Measurements from ENCODE around the gene HIBADH. TPM values are rescaled to one million over a fixed set of nuclear protein-coding genes. Genes with fewer than 3 reads are reported as not detected.

The HIBADH gene
- total and polyA plus RNA-seq, 10 donors, result 12.4 to 38.6 (median 22.6) TPM

DNA sequence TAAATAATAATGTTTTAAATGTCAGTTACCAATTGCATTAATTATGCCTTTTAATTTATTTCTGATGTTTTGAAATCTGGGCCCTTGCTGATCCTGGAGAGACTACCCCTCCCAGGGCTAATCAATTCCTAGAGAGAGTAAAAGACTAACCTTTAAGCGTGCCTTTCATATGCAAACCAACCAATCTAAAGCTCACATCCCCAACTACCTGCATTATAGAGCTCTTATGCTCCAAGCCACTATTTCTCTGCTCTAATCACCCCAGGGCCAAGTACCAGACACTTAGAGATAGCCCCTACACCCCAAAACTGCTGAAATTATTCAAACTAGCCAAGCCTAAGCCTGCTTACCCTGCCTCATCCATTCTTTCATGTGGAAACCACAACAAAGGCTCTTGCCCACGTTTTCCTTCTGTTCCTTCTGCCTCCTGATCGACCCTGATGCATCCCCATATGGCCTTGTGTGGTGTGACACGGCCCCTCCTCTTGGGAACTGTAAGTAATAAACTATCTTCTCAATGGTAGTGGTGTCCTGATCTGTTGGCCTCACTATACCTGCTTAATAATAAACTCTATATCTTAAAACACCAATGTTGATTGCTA is 97.7 kb downstream of the HIBADH start:
- WGBS, 5 donors, result 76 to 80% (median 78%) methylated on average over 4 of the region's 4 CpGs
- Histone ChIP-seq H3K36me3 (peaks cover 0 to 2% (median 0%) of the 10 kb centered on the region in 6 donors), H3K4me1 (no peaks in the 10 kb centered on the region), H3K9me3 (peaks cover 0 to 24% (median 12%) of the 10 kb centered on the region in 8 donors), H3K27ac (no peak overlapping the region), H3K4me3 (no peak overlapping the region), H3K27me3 (replicated peaks in 1 of 7) (no peaks in the 10 kb centered on the region)
- intact Hi-C loops (cut with DNase I; ENCODE audit: low total_unique reads), result no loop called here
- TF ChIP-seq POLR2AphosphoS5 (IDR thresholded peaks at IDR 0.05) (no peak), POLR2A (IDR thresholded peaks at IDR 0.05) (no peak)
- TF ChIP-seq, protein P1, sequence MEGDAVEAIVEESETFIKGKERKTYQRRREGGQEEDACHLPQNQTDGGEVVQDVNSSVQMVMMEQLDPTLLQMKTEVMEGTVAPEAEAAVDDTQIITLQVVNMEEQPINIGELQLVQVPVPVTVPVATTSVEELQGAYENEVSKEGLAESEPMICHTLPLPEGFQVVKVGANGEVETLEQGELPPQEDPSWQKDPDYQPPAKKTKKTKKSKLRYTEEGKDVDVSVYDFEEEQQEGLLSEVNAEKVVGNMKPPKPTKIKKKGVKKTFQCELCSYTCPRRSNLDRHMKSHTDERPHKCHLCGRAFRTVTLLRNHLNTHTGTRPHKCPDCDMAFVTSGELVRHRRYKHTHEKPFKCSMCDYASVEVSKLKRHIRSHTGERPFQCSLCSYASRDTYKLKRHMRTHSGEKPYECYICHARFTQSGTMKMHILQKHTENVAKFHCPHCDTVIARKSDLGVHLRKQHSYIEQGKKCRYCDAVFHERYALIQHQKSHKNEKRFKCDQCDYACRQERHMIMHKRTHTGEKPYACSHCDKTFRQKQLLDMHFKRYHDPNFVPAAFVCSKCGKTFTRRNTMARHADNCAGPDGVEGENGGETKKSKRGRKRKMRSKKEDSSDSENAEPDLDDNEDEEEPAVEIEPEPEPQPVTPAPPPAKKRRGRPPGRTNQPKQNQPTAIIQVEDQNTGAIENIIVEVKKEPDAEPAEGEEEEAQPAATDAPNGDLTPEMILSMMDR (IDR thresholded peaks at IDR 0.05 in 8 of 11, conservative IDR thresholded peaks at IDR 0.05 in 3 of 11), result no peak
- DNase-seq, result no peak

DNA sequence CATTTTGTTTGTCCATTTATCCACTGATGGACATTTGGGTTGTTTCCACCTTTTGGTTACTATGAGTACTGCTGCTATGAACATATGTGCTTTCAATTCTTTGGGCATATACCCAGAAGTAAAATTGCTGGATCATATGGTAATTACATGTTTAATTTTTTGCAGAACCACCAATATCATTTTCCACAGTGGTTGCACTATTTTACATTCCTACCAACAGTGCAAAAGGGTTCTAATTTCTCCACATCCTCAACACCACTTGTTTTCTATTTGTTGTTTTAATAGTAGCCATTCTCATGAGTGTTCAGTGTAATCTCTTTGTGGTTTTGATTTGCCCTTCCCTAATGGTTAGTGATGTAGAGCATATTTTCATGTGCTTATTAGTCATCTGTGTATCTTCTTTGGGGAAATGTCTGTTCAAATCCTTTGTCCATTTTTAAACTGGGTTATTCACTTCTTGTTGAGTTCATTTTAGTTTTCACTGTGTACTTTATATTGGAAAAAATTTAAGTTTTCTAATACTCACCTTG is 101.9 kb downstream of the HIBADH start:
- no peaks in the 10 kb centered on the region for H3K27me3 ChIP-seq (replicated peaks in 1 of 7)
- intact Hi-C loops (cut with DNase I; ENCODE audit: low total_unique reads), result no loop called here
- TF ChIP-seq, protein P1 (IDR thresholded peaks at IDR 0.05 in 8 of 11, conservative IDR thresholded peaks at IDR 0.05 in 3 of 11), result no peak
- TF ChIP-seq POLR2A (IDR thresholded peaks at IDR 0.05), result no peak

DNA sequence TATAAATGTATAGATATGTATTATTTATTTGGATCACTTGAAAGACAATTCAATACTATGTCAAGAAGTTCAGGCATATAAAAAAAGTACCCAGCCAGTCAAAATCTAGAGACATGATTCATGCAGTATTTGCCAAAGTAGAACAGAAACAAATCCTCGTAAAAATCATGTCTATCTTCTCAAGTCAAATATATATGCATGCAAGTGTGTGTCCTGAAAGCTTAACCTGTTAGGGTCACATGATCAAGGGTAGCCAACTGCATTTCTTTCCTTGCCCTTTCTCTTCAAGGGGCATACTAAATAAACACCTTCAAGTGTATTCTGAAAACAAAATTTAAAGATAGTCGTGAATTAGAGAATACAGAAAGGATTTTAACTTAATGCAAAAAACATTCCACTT is 107.0 kb downstream of the HIBADH start:
- DNase-seq, result no peak
- no peak overlapping the region for H3K27ac ChIP-seq
- no peaks in the 10 kb centered on the region for H3K4me1 ChIP-seq
- no peaks in the 10 kb centered on the region for H3K27me3 ChIP-seq (replicated peaks in 1 of 7)
- TF ChIP-seq, protein P1 (IDR thresholded peaks at IDR 0.05 in 8 of 11, conservative IDR thresholded peaks at IDR 0.05 in 3 of 11), result no peak
- TF ChIP-seq POLR2AphosphoS5 (IDR thresholded peaks at IDR 0.05) (no peak), POLR2A (IDR thresholded peaks at IDR 0.05) (no peak)
- H3K4me3 ChIP-seq, result no peak overlapping the region
- no peaks in the 10 kb centered on the region for H3K36me3 ChIP-seq
- intact Hi-C loops (cut with DNase I; ENCODE audit: low total_unique reads), result no loop called here
- WGBS, 5 donors, result 90 to 98% (median 95%) methylated on average over 2 of the region's 2 CpGs
- H3K9me3 ChIP-seq, result no peaks in the 10 kb centered on the region

More for the DNA sequence above, 101.9 kb downstream of the HIBADH start:
- no peak overlapping the region for H3K4me3 ChIP-seq
- DNase-seq, result no peak
- no peaks in the 10 kb centered on the region for H3K4me1 ChIP-seq
- peaks cover 0 to 21% (median 9%) of the 10 kb centered on the region in 8 donors for H3K9me3 ChIP-seq
- no peak overlapping the region for H3K27ac ChIP-seq
- no peaks in the 10 kb centered on the region for H3K36me3 ChIP-seq

DNA sequence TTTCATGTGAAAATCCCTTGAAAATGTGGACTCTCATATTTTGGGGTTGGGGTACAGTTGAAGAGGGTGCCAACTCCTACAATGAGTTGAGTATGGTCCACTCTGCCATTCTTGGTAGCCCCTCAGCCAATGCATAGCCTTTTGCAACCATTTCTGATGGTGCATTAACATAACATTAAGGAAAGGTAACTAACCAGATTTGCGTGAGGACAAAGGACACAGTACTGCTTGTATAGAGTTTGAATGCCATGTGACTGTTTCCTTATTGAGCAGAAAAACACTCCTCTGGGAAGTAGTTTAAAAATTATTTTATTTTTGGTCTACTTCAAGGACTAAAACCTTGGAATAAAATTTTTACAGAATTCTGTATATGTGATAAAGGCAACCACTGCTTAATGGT is 107.9 kb downstream of the HIBADH start:
- WGBS, 5 donors, result 91 to 100% (median 95%) methylated on average over 1 of the region's 1 CpG
- H3K4me1 ChIP-seq, result no peaks in the 10 kb centered on the region
- intact Hi-C loops (cut with DNase I; ENCODE audit: low total_unique reads), result no loop called here
- TF ChIP-seq POLR2A (IDR thresholded peaks at IDR 0.05) (no peak), POLR2AphosphoS5 (IDR thresholded peaks at IDR 0.05) (no peak)
- TF ChIP-seq, protein P1 (IDR thresholded peaks at IDR 0.05 in 8 of 11, conservative IDR thresholded peaks at IDR 0.05 in 3 of 11), result no peak
- H3K27me3 ChIP-seq (replicated peaks in 1 of 7), result no peaks in the 10 kb centered on the region
- DNase-seq, result no peak
- no peak overlapping the region for H3K27ac ChIP-seq
- H3K36me3 ChIP-seq, result no peaks in the 10 kb centered on the region
- H3K4me3 ChIP-seq, result no peak overlapping the region
- H3K9me3 ChIP-seq, result no peaks in the 10 kb centered on the region
